ENCODE data around the gene CARF.
A peak's percentile ranks its signal among the peaks of the same experiment; 100 is the strongest.
"Not testable (repeated sequence)": the region's sequence is repeated elsewhere in the genome, so short reads cannot be mapped to it uniquely, and the experiment has no call there.

Gene CARF

DNA sequence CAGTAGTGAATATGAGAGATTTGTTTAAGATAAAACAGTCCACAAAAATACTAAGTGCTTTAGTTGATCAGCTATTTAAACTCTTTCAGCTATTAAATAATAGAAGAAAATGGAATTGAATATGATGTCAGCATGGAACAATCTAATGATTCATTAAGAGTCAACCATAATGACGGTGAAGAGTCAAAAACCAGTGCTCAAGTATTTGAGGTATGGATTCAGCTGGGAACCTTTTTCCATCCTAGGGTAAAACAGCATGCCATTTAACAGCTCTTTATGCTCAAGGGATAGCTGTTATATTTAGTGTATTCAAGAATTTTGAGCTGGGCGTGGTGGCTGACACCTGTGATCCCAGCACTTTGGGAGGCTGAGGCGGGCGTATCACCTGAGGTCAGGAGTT, 29.7 kb downstream of the CARF start:
- no peak for DNase-seq

GRCh38 chr2:202944408-202944807, 32.3 kb downstream of the CARF start:
- DNase-seq = no peak

- DNase-seq = no peak
Observed at GRCh38 chr2:202944816-202945215, 32.7 kb downstream of the CARF start.

GRCh38 chr2:202945497-202945896, 33.4 kb downstream of the CARF start:
- no peak for DNase-seq

- DNase-seq = not testable (repeated sequence)
Observed at GRCh38 chr2:202949333-202949732, 37.3 kb downstream of the CARF start.

GRCh38 chr2:202950592-202950991, 38.5 kb downstream of the CARF start:
- DNase-seq = no peak

DNA sequence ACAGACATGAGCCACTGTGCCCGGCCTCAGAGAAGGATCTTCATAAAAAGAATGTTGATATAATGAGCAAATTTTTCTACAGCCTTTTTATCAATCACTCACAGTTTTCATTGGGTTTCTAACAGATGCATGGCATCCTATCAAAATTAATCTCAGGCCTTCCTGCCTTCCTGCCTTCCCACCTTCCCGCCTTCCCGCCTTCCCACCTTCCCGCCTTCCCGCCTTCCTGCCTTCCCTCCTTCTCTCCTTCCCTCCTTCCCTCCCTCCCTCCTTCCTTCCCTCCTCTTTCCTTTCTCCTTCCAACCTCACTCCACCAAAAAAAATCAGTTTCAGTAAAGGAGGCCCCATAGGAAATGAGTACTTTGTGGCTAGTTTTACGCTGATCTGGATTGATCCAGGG, 48.4 kb downstream of the CARF start:
- no peak for DNase-seq

- DNase-seq = no peak
Observed at GRCh38 chr2:202963712-202964111, 51.6 kb downstream of the CARF start.

- DNase-seq = no peak
Observed at GRCh38 chr2:202965810-202966460, 53.9 kb downstream of the CARF start.

DNA sequence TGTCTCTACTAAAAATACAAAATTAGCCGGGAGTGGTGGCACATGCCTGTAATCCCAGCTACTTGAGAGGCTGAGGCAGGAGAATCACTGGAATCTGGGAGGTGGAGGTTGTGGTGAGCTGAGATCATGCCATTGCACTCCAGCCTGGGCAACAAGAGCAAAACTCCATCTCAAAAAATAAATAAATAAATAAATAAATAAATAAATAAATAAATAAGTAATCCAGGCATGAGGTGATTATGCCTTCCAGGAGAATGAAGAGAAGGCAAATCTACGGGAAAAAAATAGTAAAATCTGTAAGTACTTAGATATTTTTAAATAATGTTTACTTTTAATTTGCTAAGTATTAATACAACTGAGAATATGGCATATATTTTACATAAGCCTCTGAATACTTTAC, 57.3 kb downstream of the CARF start:
- DNase-seq = not testable (repeated sequence)

- DNase-seq = no peak
Observed at GRCh38 chr2:202976809-202977208, 64.7 kb downstream of the CARF start.

- DNase-seq = no peak
Observed at GRCh38 chr2:202982779-202983491, 70.9 kb downstream of the CARF start.

DNA sequence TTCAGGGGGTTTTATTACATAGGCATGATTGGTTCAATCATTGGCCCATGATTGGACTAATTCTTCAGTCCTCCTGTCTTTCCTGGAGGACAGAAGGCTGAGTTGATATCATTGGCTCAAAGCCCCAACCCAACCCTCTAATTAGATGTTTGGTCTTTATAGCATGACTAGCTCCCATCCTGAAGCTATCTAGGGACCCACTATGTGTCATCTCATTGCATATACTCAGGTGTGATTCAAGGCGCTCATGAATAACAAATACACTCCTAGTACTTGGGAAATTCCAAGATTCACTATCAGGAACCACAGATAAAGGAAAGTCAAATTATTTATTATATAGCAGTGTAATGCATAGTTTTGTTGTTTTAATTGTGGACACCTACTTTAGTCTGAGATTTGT, 77.7 kb downstream of the CARF start:
- DNase-seq = no peak

- DNase-seq = no peak
Observed at GRCh38 chr2:202990501-202990900, 78.4 kb downstream of the CARF start.

GRCh38 chr2:202997113-202997512, 85.0 kb downstream of the CARF start:
- not testable (repeated sequence) for DNase-seq

- no peak for DNase-seq
Observed at GRCh38 chr2:203002054-203002821, 90.2 kb downstream of the CARF start.

DNA sequence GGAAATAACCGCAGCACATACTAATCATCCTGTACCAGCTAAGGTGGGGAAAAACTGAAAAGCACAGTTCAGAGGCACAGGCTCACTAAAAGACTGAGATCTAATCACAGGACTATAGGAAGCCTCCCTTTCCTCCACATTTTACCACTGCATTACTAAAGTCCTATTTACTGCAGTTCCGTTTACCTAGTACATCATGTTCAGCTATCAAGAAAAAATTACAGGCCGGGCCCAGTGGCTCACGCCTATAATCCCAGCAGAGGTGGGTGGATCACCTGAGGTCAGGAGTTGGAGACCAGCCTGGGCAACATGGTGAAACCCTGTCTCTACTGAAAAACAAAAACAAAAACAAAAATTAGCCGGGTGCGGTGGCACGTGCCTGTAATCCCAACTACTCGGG, 91.6 kb downstream of the CARF start:
- DNase-seq = no peak

GRCh38 chr2:203014456-203015199, 102.6 kb downstream of the CARF start, which contains the start of gene NBEAL1:
NBEAL1 (plus strand) TSS chr2:203014875; CDS start chr2:203016385, 1,510 bp downstream.
- DNase-seq = peak; percentile 97

- no peak for DNase-seq
Observed at GRCh38 chr2:203016716-203017115, 104.6 kb downstream of the CARF start.

- DNase-seq = no peak
Observed at GRCh38 chr2:203018181-203018580, 106.1 kb downstream of the CARF start.

DNA sequence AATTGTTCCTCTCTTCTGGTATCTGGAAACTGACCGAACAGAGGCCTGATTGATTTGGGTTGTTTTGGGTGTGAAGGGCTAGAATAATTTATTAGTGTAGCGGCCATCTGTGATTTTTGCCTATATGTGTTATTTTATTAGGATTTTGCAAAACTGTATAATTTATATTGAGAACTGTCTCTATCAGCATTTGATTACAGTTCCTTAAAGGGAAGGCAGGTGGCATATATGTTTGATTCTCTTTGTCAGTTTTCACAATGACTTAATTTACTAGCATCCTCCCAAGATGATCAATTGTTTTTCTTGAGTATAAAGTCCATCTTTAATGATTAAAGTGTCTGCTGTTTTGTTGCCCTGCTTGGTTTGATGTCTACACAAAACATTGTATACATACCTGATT, 107.1 kb downstream of the CARF start:
- no peak for DNase-seq

- DNase-seq = no peak
Observed at GRCh38 chr2:203021991-203022390, 109.9 kb downstream of the CARF start.

- DNase-seq = no peak
Observed at GRCh38 chr2:203022751-203023150, 110.7 kb downstream of the CARF start.

All from NK-92 treated with Interleukin-12 subunit alpha and Interleukin-12 subunit beta, amount 100 ng/mL, for 24 hours (cell line).